BJ (cell line): Measurements from ENCODE around the gene CTIF. TPM values are rescaled to one million over a fixed set of nuclear protein-coding genes. Genes with fewer than 3 reads are reported as not detected.

ENCODE experiments used
- CTCF ChIA-PET: fragments of 350-600 bp; formaldehyde crosslinking; extraction: SDS; loops from one replicate; lab custom pipeline; 2021; ENCODE audit warnings: antibody characterized with exemption, inconsistent platforms; lab: Yijun Ruan, JAX
- POLR2A ChIA-PET: fragments of 300-600 bp; sonication (Branson Sonifier 250); formaldehyde crosslinking; extraction: SDS; loops from one replicate; lab custom pipeline; 2021; ENCODE audit warnings: antibody characterized with exemption; lab: Charles Lee
- DNase-seq: peaks from one replicate; pipeline ENCODE4 v3.0.0-alpha.2; 2011; ENCODE audit warnings: low read depth
- H3K27me3 ChIP-seq: 2 replicates; pipeline ENCODE4 v1.6.0; 2011; ENCODE audit warnings: low read length; ENCODE audit not compliant: control insufficient read depth, insufficient read depth
- H3K36me3 ChIP-seq: 2 replicates; pipeline ENCODE4 v1.5.1; 2011; ENCODE audit warnings: low read length; ENCODE audit not compliant: control insufficient read depth, insufficient read depth
- H3K4me3 ChIP-seq: 2 replicates; pipeline ENCODE4 v1.5.1; 2011; ENCODE audit warnings: low read depth, mild to moderate bottlenecking, control low read depth, low read length
- polyA plus RNA-seq: library from polyadenylated mRNA; depleted of rRNA; stranded (reverse); fragments of >200 nt; gene quantifications from 2 replicates; pipeline ENCODE4 v1.2.3, GENCODE V29; 2011
- TF ChIP-seq, protein P1 (sequence below): IDR thresholded peaks from 2 replicates; pipeline ENCODE4 v1.5.1; 2011; ENCODE audit warnings: low read depth, mild to moderate bottlenecking, control low read depth, inconsistent platforms, low read length, moderate library complexity; ENCODE audit not compliant: insufficient read depth

Gene CTIF
- polyA plus RNA-seq, 1 experiment: 105 TPM

DNA sequence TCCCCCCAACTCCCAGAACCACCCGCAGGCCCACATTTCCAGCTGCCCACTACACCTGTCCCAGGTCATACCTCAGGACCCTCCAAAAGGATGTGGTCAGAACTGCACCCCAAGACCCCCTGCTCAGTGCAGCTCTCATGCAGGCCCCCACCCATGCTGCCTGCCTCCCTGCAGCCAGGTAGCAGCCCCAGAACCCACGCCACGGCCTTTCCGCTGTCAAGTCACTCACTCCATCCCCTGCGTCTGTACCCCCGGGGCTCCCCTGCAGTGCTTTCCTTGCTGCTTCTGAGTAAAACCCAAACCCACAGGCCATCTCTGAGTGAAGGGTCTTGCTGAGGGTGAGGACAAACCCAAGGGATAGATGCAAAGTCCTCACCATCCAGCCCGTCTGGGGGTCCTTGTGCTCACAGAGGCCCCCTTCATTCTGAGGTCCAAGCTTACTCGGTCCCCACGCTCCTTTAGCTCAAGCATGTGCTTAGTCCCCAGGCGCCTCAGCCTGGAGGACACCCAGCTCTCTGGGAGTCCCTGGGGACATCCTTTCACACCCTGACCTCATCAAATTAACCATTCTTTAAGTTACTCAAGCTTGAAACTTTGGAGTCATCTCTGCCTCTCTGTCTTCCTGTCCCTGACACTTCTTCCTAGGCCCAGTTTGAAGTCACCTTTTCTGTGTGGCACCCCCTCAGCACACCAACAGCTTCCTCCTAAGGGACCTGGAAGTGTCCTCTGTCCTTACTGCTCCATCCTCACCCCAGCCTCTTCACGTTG lies 281.8 kb downstream of the CTIF start:
- ChIA-PET CTCF (no interaction called here), POLR2A (no interaction called here)
- H3K27me3 ChIP-seq: no peaks in the 10 kb centered on the region
- no peak overlapping the region for H3K4me3 ChIP-seq
- peaks cover 35% of the 10 kb centered on the region for H3K36me3 ChIP-seq
- TF ChIP-seq, protein P1, sequence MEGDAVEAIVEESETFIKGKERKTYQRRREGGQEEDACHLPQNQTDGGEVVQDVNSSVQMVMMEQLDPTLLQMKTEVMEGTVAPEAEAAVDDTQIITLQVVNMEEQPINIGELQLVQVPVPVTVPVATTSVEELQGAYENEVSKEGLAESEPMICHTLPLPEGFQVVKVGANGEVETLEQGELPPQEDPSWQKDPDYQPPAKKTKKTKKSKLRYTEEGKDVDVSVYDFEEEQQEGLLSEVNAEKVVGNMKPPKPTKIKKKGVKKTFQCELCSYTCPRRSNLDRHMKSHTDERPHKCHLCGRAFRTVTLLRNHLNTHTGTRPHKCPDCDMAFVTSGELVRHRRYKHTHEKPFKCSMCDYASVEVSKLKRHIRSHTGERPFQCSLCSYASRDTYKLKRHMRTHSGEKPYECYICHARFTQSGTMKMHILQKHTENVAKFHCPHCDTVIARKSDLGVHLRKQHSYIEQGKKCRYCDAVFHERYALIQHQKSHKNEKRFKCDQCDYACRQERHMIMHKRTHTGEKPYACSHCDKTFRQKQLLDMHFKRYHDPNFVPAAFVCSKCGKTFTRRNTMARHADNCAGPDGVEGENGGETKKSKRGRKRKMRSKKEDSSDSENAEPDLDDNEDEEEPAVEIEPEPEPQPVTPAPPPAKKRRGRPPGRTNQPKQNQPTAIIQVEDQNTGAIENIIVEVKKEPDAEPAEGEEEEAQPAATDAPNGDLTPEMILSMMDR: no peak
- DNase-seq: no peak

DNA sequence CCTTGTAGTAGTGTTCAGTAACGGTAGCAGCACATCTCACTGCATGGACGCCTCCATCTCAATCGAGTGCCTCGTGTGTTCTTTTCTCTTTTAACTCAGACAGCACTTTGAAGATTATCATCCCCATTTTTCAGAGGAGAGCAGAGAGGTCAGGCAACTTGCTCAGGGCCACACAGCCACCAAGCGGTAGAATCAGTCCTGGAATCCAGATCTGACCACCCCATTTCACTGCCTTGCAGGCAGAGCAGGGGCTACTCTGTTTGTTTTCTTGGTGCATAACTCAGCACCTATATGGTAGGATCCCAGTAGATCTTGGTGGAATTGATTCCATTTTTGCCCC lies 282.4 kb downstream of the CTIF start:
- TF ChIP-seq, protein P1: no peak
- POLR2A ChIA-PET: no interaction called here
- CTCF ChIA-PET: no interaction called here
- Histone ChIP-seq H3K36me3 (peaks cover 35% of the 10 kb centered on the region), H3K27me3 (no peaks in the 10 kb centered on the region), H3K4me3 (no peak overlapping the region)
- DNase-seq: no peak

DNA sequence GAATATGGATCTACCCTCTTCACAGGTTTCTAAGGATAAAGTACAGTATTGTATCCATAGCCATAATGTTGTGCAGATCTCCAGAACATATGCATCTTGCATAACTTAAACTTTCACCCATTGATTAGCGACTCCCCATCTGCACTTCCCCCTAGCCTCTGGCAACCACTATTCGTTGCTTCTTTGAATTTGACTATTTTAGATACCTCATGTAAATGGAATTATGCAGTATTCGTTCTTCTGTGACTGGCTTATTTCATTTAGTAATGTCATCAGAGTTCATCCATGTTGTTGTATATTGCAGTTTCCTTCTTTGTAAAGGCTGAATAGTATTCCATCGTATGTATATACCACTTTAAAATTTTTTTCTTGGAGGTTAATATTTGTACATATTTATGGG lies 283.0 kb downstream of the CTIF start:
- ChIA-PET CTCF (no interaction called here), POLR2A (no interaction called here)
- TF ChIP-seq, protein P1: no peak
- no peak for DNase-seq
- Histone ChIP-seq H3K27me3 (no peaks in the 10 kb centered on the region), H3K36me3 (peaks cover 32% of the 10 kb centered on the region), H3K4me3 (no peak overlapping the region)

DNA sequence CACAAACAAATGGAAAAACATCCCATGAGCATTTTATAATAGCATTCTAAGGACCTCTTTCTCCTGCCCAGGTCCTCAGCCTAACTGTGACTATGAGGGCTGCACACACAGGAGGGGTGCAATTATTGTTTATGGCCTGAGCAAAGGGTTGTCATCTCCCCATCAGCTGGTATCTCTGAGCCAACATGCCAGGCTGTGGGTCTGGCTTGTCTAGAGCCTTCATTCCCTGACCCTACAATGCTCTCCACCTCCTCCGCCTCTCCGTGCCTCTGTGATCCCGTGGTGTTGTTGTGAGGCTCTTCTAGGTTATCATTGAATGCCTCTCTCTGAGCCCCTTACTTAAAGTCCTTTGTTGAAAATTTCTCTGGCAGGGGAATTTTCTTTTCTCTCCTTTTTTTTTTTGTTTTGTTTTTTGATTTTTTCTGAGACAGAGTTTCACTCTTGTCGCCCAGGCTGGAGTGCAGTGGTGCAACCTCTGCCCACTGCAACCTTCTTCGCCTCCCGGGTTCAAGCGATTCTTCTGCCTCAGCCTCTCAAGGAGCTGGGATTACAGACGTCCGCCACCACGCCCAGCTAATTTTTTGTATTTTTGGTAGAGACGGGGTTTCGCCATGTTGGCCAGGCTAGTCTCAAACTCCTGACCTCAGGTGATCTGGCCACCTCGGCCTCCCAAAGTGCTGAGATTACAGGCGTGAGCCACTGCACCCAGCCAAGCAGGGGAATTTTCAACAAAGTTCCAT lies 285.6 kb downstream of the CTIF start:
- Histone ChIP-seq H3K4me3 (no peak overlapping the region), H3K27me3 (no peaks in the 10 kb centered on the region), H3K36me3 (peaks cover 15% of the 10 kb centered on the region)
- no peak for DNase-seq
- POLR2A ChIA-PET: no interaction called here
- TF ChIP-seq, protein P1: no peak
- CTCF ChIA-PET: no interaction called here

DNA sequence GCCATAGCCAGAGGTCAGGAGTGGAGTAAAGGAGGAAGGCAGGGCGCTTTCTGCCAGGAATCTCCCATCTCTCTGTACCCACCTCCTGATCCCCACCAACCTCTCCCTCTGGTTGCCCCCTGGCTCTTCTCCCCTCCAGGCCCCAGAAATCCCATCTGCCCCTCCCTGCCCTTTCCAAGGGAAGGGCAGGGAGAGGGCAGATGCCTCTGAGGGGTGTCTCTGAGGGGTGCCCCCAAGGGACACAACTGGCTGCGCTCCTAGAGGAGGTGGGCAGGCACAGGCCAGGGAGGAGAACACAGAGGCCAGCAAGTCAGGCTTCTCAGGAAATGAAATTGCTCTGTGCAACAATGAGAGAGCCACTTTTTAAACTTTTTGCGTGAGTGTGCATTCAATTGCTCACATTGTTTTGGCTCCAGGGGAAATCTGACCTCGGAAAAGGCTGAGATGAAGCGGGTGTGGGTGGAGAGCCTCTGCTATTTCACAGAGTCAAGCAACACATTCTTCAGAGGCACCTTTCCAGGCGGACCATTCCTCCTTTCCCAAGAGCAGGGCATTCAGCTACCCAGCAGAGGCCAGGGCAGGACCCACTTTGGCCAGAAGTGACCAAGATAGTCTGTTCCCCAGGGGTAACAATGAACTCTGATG lies 286.4 kb downstream of the CTIF start:
- ChIA-PET CTCF (no interaction called here), POLR2A (no interaction called here)
- TF ChIP-seq, protein P1: no peak
- Histone ChIP-seq H3K4me3 (no peak overlapping the region), H3K36me3 (peaks cover 7% of the 10 kb centered on the region), H3K27me3 (no peaks in the 10 kb centered on the region)
- no peak for DNase-seq
